ENCODE data around the gene EDC4. TPM values are rescaled to one million over a fixed set of nuclear protein-coding genes. Genes with fewer than 3 reads are reported as not detected.
"Not testable (repeated sequence)": the region's sequence is repeated elsewhere in the genome, so short reads cannot be mapped to it uniquely, and the experiment has no call there.

EDC4 gene
- total RNA-seq, 1 experiment from 2014 or later, result 76.1 TPM

- no peaks in the 10 kb centered on the region for H3K9me3 ChIP-seq (replicated peaks)
- peaks cover 26% of the 10 kb centered on the region for H3K4me1 ChIP-seq (replicated peaks)
- H3K36me3 ChIP-seq, result peaks cover 55% of the 10 kb centered on the region
- no peak for DNase-seq (ENCODE audit: low read depth in 1 of 2, low spot score in 2 of 2)
- no peak overlapping the region for H3K27ac ChIP-seq
- no peaks in the 10 kb centered on the region for H3K27me3 ChIP-seq (replicated peaks)
- H3K4me3 ChIP-seq, result no peak overlapping the region
These were observed 12.1 kb upstream of the EDC4 start for GRCh38 chr16:67860589-67861398.

GRCh38 chr16:67861877-67862276, 11.0 kb upstream of the EDC4 start:
- H3K27ac ChIP-seq, result no peak overlapping the region
- H3K9me3 ChIP-seq (replicated peaks), result no peaks in the 10 kb centered on the region
- no peak for DNase-seq (ENCODE audit: low read depth in 1 of 2, low spot score in 2 of 2)
- no peak overlapping the region for H3K4me3 ChIP-seq
- peaks cover 25% of the 10 kb centered on the region for H3K4me1 ChIP-seq (replicated peaks)
- peaks cover 66% of the 10 kb centered on the region for H3K36me3 ChIP-seq
- no peaks in the 10 kb centered on the region for H3K27me3 ChIP-seq (replicated peaks)

GRCh38 chr16:67862623-67863583, 9.9 kb upstream of the EDC4 start:
- Histone ChIP-seq H3K27me3 (replicated peaks) (no peaks in the 10 kb centered on the region), H3K27ac (no peak overlapping the region), H3K4me1 (replicated peaks) (peaks cover 16% of the 10 kb centered on the region), H3K4me3 (no peak overlapping the region), H3K36me3 (peaks cover 75% of the 10 kb centered on the region), H3K9me3 (replicated peaks) (no peaks in the 10 kb centered on the region)
- DNase-seq (ENCODE audit: low read depth in 1 of 2, low spot score in 2 of 2), result no peak

- H3K27ac ChIP-seq; H3K9me3 ChIP-seq (replicated peaks); DNase-seq (ENCODE audit: low read depth in 1 of 2, low spot score in 2 of 2); H3K4me3 ChIP-seq; H3K27me3 ChIP-seq (replicated peaks): not testable (repeated sequence)
- peaks cover 82% of the 10 kb centered on the region for H3K36me3 ChIP-seq
- peaks cover 11% of the 10 kb centered on the region for H3K4me1 ChIP-seq (replicated peaks)
These were observed 8.8 kb upstream of the EDC4 start for GRCh38 chr16:67864044-67864443.

- peaks cover 88% of the 10 kb centered on the region for H3K36me3 ChIP-seq
- no peak for DNase-seq (ENCODE audit: low read depth in 1 of 2, low spot score in 2 of 2)
- H3K27me3 ChIP-seq (replicated peaks), result no peaks in the 10 kb centered on the region
- H3K4me3 ChIP-seq, result no peak overlapping the region
- no peaks in the 10 kb centered on the region for H3K9me3 ChIP-seq (replicated peaks)
- H3K27ac ChIP-seq, result no peak overlapping the region
- H3K4me1 ChIP-seq (replicated peaks), result peaks cover 11% of the 10 kb centered on the region
These were observed 8.3 kb upstream of the EDC4 start for GRCh38 chr16:67864594-67864993.

GRCh38 chr16:67865318-67865717, 7.5 kb upstream of the EDC4 start:
- peaks cover 10% of the 10 kb centered on the region for H3K4me1 ChIP-seq (replicated peaks)
- H3K27me3 ChIP-seq (replicated peaks), result no peaks in the 10 kb centered on the region
- H3K36me3 ChIP-seq, result peaks cover 91% of the 10 kb centered on the region
- no peaks in the 10 kb centered on the region for H3K9me3 ChIP-seq (replicated peaks)
- H3K4me3 ChIP-seq, result no peak overlapping the region
- no peak overlapping the region for H3K27ac ChIP-seq
- DNase-seq (ENCODE audit: low read depth in 1 of 2, low spot score in 2 of 2), result peak in 1 of 2 experiments; percentile 27

DNA sequence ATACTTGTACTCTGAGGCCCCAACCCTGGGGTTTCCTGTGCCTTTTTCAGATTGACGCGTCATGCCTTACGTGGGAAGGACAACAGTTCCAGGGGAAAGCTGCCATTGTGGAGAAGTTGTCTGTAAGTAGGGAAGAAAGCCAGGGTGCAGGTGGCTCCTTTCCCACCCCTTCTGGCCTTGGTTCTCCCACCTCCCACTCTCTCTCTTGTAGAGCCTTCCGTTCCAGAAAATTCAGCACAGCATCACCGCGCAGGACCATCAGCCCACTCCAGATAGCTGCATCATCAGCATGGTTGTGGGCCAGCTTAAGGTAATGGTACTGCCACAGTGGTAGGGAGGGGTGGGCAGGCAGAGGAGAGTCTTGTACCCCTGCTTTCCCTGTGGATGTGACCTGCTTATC, 4.6 kb upstream of the EDC4 start:
- no peak overlapping the region for H3K4me3 ChIP-seq
- H3K36me3 ChIP-seq, result peaks cover 88% of the 10 kb centered on the region
- no peaks in the 10 kb centered on the region for H3K9me3 ChIP-seq (replicated peaks)
- no peak overlapping the region for H3K27ac ChIP-seq
- peaks cover 4% of the 10 kb centered on the region for H3K4me1 ChIP-seq (replicated peaks)
- H3K27me3 ChIP-seq (replicated peaks), result no peaks in the 10 kb centered on the region
- no peak for DNase-seq (ENCODE audit: low read depth in 1 of 2, low spot score in 2 of 2)

DNA sequence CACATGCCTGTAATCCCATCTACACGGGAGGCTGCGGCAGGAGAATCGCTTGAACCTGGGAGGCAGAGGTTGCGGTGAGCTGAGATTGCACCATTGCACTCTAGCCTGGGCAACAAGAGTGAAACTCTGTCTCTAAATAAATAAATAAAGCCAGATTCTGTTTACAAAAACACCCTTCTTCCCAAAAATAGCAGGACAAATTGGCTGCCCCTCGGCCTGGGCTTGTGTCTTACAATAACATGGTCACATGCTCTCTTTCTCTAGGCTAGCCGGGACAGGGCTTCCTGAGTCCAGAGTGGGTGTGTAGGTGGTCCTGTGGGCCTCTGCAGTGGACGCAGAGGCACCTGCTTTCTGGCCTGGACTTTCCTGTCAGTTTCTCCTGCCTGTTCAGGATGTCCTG, 3.2 kb upstream of the EDC4 start:
- no peak overlapping the region for H3K27ac ChIP-seq
- H3K36me3 ChIP-seq, result peaks cover 85% of the 10 kb centered on the region
- no peaks in the 10 kb centered on the region for H3K27me3 ChIP-seq (replicated peaks)
- peaks cover 17% of the 10 kb centered on the region for H3K4me1 ChIP-seq (replicated peaks)
- no peak overlapping the region for H3K4me3 ChIP-seq
- DNase-seq (ENCODE audit: low read depth in 1 of 2, low spot score in 2 of 2), result no peak
- H3K9me3 ChIP-seq (replicated peaks), result no peaks in the 10 kb centered on the region

- Histone ChIP-seq H3K27me3 (replicated peaks) (no peaks in the 10 kb centered on the region), H3K27ac (no peak overlapping the region), H3K9me3 (replicated peaks) (no peaks in the 10 kb centered on the region), H3K4me3 (no peak overlapping the region), H3K4me1 (replicated peaks) (peaks cover 17% of the 10 kb centered on the region), H3K36me3 (peaks cover 84% of the 10 kb centered on the region)
- no peak for DNase-seq (ENCODE audit: low read depth in 1 of 2, low spot score in 2 of 2)
These were observed 1.6 kb upstream of the EDC4 start for GRCh38 chr16:67871256-67871655.

DNA sequence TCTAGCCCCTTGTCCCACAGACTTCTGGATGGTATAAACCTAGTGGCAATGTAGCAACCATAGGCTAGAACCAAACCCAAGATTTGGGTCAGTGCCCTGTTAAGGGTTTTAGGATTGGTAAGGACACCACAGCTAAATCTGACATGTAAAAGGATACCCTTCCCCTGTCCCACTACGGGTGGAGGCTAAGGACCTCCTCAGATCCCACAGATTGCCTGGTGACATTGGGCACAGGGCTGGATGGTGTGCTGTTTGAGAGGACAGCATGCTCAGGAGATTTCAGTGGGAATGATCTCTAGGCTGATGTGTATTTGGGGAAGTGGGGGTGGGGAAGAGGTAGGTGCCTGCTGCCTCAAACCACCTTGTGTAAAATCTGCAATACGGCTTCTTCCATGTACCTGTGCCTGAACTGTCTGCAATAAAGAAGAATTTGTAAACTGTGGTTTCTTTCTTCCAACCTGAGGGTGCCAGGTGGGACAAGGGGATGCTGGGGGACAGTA, 671 bp upstream of the EDC4 start:
- Histone ChIP-seq H3K4me3 (peak overlapping the region; percentile 94), H3K36me3 (peaks cover 84% of the 10 kb centered on the region), H3K27me3 (replicated peaks) (no peaks in the 10 kb centered on the region), H3K9me3 (replicated peaks) (no peaks in the 10 kb centered on the region), H3K4me1 (replicated peaks) (peaks cover 17% of the 10 kb centered on the region), H3K27ac (no peak overlapping the region; the same call in 1 of the 2 replicates)
- DNase-seq (ENCODE audit: low read depth in 1 of 2, low spot score in 2 of 2), result no peak

DNA sequence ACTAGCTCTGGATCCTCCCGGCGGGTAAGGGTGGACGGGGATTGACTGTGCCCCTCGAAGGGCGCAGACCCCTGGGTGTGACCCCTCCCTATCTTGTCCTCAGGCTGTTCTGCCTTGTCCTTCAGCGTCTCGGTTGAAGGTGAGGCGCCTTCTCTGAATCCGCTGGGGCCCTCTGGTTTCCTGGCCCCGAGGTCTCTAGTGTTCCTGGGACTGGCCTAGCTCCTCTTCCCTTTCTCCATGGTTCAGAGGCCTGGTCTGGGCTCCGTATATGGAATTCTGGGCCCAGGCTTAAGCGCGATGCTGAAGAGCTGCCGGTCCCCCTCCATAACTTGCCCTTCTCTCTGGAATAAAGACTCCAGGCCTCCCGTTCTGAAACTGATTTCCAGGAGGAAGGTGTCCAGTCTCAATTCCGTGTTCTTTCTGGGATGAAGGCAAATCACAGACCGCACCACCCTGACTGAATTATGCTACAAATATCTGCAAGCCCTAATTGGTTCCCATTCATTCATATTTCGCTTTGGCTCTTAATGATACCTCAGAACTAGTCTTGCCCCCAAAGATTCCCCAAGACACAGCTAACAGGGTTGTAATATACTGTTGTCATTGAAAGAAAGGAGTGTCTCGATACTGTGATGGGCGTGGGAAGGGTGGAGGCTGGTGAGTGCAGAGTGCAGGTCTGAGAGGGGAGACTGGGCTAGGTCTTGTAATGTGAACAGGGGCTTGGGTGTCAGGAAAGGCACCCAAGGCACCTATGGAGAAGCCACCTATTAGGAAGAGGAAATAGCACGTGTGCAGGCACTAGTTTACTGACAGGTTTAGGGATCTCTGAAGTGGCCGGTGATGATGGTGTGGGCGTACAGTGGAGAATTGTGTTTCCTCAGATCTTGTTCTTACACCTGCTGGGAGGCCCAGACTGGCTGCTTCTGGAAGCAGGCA, 851 bp downstream of the EDC4 start:
- H3K27me3 ChIP-seq (replicated peaks), result no peaks in the 10 kb centered on the region
- peak in 1 of 2 experiments; percentile 33 for DNase-seq (ENCODE audit: low read depth in 1 of 2, low spot score in 2 of 2)
- H3K36me3 ChIP-seq, result peaks cover 85% of the 10 kb centered on the region
- H3K4me1 ChIP-seq (replicated peaks), result peaks cover 17% of the 10 kb centered on the region
- H3K27ac ChIP-seq, result peak overlapping the region; percentile 73
- H3K9me3 ChIP-seq (replicated peaks), result no peaks in the 10 kb centered on the region
- peak overlapping the region; percentile 94 for H3K4me3 ChIP-seq

- peaks cover 85% of the 10 kb centered on the region for H3K36me3 ChIP-seq
- H3K9me3 ChIP-seq (replicated peaks), result no peaks in the 10 kb centered on the region
- peak overlapping the region; percentile 94; the same call in 1 of the 2 replicates for H3K4me3 ChIP-seq
- H3K27me3 ChIP-seq (replicated peaks), result no peaks in the 10 kb centered on the region
- H3K27ac ChIP-seq, result no peak overlapping the region
- peaks cover 17% of the 10 kb centered on the region for H3K4me1 ChIP-seq (replicated peaks)
- DNase-seq (ENCODE audit: low read depth in 1 of 2, low spot score in 2 of 2), result no peak
These were observed 1.5 kb downstream of the EDC4 start for GRCh38 chr16:67874372-67874771.

DNA sequence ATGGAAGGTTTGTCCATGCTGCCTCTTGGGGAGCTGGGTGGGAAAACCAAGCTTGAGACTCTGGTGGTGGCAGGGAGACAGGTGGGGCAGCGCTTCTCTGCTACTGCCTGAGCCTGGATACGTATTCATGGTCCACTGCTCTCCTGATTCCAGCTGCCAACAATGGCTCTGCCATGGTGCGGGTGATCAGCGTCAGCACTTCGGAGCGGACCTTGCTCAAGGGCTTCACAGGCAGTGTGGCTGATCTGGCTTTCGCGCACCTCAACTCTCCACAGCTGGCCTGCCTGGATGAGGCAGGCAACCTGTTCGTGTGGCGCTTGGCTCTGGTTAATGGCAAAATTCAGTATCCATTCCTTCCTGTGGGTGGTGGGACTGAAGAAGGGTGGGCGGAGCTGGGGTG, 4.2 kb downstream of the EDC4 start:
- peaks cover 88% of the 10 kb centered on the region for H3K36me3 ChIP-seq
- DNase-seq (ENCODE audit: low read depth in 1 of 2, low spot score in 2 of 2), result no peak
- H3K4me3 ChIP-seq, result no peak overlapping the region
- H3K4me1 ChIP-seq (replicated peaks), result peaks cover 17% of the 10 kb centered on the region
- H3K9me3 ChIP-seq (replicated peaks), result no peaks in the 10 kb centered on the region
- no peak overlapping the region for H3K27ac ChIP-seq
- no peaks in the 10 kb centered on the region for H3K27me3 ChIP-seq (replicated peaks)

Measured in SJSA1 (cell line).